Omental fat pad (tissue), 4 donors: ENCODE measurements around the gene OLFML1. TPM values are rescaled to one million over a fixed set of nuclear protein-coding genes. Genes with fewer than 3 reads are reported as not detected.
A peak's percentile ranks its signal among the peaks of the same experiment; 100 is the strongest.

Experiments
- ATAC-seq: fragments of 150-250 bp; one replicate; pipeline ENCODE4 v1.9.1; 2016; ENCODE audit warnings: mild to moderate bottlenecking, moderate library complexity; ENCODE audit not compliant: low FRiP score
- DNase-seq: peaks from one replicate; pipeline ENCODE4 v3.0.0-alpha.2; 2019; ENCODE audit warnings: low spot score
- total RNA-seq, 4 donors: library from RNA; depleted of rRNA; stranded (reverse); fragments of >200 nt; gene quantifications; one replicate each; pipeline ENCODE4 v1.1.0, GENCODE V29; 2016
- TF ChIP-seq, protein P1 (sequence below), 3 donors: fragments of 450-650 bp; IDR thresholded peaks; one replicate each; pipeline ENCODE4 v1.5.1; 2016 to 2017; ENCODE audit warnings: antibody characterized with exemption in 3 of 3, mild to moderate bottlenecking in 3 of 3, moderate library complexity in 2 of 3

The OLFML1 gene
- total RNA-seq, 4 donors from 2014 or later: 6.5 to 40.7 (median 13.4) TPM

DNA sequence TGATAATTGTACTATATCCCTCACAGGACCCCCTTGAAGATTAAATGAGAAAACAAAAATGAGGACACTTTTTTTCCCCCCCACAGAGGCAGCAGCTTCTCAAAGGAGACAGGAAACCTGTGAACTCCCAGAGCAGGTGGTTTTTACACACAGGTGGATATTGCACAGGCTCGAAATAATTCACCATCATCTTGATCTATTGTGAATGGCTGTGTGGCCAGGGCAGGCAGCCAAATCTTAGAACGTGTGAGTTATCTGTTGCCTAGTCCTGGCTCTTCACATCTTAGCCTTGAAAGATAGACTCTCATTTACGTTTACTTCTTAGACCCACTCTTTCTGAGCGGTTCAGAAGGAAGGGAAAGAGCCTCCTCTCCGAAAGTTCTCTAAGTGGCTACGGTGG lies 52.0 kb downstream of the OLFML1 start:
- no peak for DNase-seq
- ATAC-seq: no peak
- TF ChIP-seq, protein P1, sequence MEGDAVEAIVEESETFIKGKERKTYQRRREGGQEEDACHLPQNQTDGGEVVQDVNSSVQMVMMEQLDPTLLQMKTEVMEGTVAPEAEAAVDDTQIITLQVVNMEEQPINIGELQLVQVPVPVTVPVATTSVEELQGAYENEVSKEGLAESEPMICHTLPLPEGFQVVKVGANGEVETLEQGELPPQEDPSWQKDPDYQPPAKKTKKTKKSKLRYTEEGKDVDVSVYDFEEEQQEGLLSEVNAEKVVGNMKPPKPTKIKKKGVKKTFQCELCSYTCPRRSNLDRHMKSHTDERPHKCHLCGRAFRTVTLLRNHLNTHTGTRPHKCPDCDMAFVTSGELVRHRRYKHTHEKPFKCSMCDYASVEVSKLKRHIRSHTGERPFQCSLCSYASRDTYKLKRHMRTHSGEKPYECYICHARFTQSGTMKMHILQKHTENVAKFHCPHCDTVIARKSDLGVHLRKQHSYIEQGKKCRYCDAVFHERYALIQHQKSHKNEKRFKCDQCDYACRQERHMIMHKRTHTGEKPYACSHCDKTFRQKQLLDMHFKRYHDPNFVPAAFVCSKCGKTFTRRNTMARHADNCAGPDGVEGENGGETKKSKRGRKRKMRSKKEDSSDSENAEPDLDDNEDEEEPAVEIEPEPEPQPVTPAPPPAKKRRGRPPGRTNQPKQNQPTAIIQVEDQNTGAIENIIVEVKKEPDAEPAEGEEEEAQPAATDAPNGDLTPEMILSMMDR (IDR thresholded peaks at IDR 0.05): no peak

DNA sequence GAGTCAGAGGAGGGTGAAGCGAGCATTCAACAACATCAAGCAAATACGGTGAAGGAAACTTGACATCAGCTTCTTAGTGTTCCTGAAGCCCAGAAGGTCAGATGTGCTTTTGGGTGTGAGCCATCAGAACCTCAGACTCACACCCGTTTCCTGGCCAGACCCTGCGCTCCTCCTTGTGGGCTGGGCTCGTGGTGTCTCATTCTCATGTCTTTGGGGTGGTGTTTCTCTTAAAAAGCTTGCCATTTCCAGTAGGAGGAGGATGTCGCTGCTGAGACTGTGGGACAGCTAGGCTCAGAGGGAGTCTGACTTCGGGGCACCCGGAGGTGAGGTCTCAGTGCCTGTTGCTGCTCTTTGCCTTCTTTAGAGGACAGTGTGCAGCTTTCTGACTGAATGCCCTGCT lies 52.7 kb downstream of the OLFML1 start:
- no peak for DNase-seq
- TF ChIP-seq, protein P1 (IDR thresholded peaks at IDR 0.05): no peak
- ATAC-seq: peak; percentile 60

DNA sequence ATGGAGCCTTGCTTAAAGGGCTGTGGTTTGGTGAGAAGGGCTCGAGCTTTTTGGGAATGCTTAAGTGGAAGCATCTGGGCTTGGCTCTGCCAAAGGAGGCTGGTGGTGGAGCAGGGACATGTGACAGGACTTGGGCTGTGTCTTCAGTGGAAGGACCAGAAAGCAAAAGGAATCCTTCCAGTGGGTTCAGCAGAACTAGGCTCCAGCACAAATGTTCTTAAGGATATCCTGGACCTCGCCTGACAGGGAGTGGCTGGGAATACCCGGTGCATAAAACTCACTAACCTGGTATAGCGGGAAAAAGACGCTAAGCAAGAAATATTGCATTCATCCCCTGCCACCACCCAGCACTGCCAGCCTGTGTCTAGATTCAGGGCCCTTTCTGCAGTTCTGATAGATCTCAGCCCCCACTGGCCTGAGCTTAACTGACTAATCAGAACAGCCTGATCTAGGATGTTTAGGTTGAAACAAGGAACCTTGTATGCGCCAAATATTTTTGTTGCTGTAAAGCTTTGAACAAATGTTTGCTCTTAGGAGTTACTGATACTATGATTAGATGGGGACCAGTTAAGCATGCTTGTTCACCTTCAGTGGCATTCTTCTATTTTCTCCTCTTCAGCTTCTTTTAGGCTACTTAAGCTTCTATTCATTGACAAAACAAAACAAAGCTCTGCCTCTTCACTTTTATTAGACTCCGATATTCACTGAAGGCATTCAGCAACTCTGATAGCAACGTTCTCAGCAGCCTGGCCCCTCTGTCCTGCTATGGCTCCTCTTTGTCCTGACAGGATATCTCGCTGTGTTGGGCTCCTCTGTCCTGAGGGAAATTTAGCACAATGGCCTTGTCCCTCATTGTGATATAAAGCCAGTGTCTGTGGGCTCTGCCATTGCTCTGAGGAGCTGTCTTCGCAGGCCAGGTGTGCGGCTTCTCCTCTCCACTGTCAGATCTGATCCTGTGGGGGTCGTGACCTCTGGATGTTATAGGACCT lies 53.5 kb downstream of the OLFML1 start:
- no peak for DNase-seq
- TF ChIP-seq, protein P1 (IDR thresholded peaks at IDR 0.05): no peak
- ATAC-seq: no peak

DNA sequence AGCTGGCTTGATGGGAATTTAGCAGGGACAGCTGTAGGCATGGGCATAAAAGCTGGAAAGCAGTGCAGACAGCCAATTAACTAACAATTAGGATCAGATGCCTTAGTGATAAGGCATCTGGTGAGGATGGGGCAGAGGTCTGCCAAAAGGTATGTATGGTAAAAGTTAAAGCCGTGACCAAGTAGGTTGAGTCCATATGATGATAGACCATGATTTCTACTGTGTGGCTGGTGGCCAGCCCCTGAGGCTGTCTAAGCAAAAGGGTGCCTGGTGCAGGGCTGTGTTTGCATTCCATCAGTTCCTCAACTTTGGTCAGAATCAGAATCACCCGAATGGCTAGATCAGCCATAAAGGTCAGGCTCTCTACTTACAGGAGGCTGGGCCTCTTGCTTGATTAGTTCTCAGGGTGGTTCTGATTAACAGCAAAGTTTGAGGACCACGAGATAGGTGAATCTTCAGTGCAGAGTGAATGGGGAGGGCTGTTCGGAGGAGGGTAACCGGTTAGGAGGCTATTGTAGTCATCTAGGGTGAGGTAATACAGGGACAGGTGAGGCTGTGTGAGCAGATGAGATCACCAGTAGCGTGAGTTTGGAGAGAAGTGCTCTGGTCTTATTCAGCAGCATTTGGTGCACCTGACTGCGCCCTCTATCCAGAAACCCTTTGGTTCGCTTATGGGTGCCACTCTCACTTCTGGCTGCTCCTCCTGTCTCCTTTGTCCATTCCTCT lies 55.7 kb downstream of the OLFML1 start:
- TF ChIP-seq, protein P1 (IDR thresholded peaks at IDR 0.05): no peak
- ATAC-seq: no peak

DNA sequence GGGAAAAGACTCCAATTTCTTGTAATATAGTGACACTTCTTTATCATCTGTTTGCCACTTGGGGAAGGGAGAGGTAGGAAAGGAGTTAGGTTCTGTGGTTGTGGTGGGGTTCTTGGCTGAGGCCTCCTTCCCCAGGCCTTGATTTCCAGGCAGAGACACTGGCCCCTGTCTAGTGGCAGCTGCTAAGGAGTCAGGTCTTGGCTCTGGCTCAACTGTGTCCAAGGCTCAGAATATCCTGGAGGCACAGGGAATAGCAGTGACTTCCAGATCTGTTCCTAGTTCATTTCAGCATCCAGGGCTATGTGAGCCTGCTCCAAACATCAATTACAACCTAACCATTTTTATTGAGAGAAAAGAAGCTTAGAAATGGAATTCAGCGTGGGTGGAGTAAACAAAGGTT lies 58.0 kb downstream of the OLFML1 start:
- DNase-seq (no peak), ATAC-seq (no peak)
- TF ChIP-seq, protein P1 (IDR thresholded peaks at IDR 0.05): no peak

More for the DNA sequence above, 55.7 kb downstream of the OLFML1 start:
- no peak for DNase-seq

DNA sequence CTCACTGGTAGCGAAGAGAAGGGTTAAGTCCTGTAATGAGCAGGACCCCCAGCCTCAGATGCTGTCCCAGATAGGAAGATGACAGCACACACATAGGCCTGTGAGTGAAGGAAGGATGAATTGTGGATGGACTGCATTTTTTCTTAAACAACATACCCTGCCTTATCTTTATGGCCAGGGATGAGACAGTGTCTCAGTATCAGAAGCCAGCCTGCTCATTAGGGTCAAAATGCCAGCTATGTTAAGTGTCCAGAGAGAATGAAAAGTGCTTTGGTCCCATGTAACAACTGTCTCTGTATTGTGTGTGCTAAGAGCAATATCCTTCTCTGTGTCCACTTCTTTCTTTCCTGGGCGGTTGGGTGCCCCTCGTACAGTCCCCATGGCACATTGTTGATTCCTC lies 58.7 kb downstream of the OLFML1 start:
- DNase-seq (no peak), ATAC-seq (no peak)
- TF ChIP-seq, protein P1 (IDR thresholded peaks at IDR 0.05): no peak
